Gastrocnemius medialis (tissue), 4 donors: ENCODE data around the gene FOXM1. TPM values are rescaled to one million over a fixed set of nuclear protein-coding genes. Genes with fewer than 3 reads are reported as not detected.

Experiments used
- ATAC-seq, 2 donors: fragments of 150-250 bp; one replicate each; pipeline ENCODE4 v1.9.1; 2016
- DNase-seq, 2 donors: peaks; one replicate each; pipeline ENCODE4 v3.0.0-alpha.2; 2019
- H3K27ac ChIP-seq, 4 donors: fragments of 200-600 bp; sonication (generic); 1 replicate in 1 of 4; 2 replicates in 3 of 4; pipeline ENCODE4 v1.5.1; 2016 to 2018; ENCODE audit warnings: mild to moderate bottlenecking in 2 of 4, moderate library complexity in 1 of 4
- H3K27me3 ChIP-seq, 3 donors: fragments of 200-600 bp; sonication (generic) in 2 of 3; 1 replicate in 1 of 3; 2 replicates in 2 of 3; pipeline versions ENCODE4 v1.5.1 to v1.6.0; 2016 to 2019; ENCODE audit warnings: mild to moderate bottlenecking in 1 of 3, moderate library complexity in 1 of 3
- H3K36me3 ChIP-seq, 2 donors: fragments of 200-600 bp; sonication (generic) in 1 of 2; one replicate each; pipeline ENCODE4 v1.5.1; 2017 to 2018
- H3K4me1 ChIP-seq, 2 donors: fragments of 200-600 bp; sonication (generic) in 1 of 2; one replicate each; pipeline ENCODE4 v1.5.1; 2016 to 2017; ENCODE audit warnings: mild to moderate bottlenecking in 2 of 2
- H3K4me3 ChIP-seq, 4 donors: fragments of 200-600 bp; sonication (generic) in 3 of 4; 1 replicate in 1 of 4; 2 replicates in 3 of 4; pipeline ENCODE4 v1.5.1; 2016 to 2019; ENCODE audit warnings: mild to moderate bottlenecking in 2 of 4
- H3K9me3 ChIP-seq, 3 donors: fragments of 200-600 bp; sonication (generic) in 2 of 3; 1 replicate in 1 of 3; 2 replicates in 2 of 3; pipeline ENCODE4 v1.5.1; 2016 to 2019
- CTCF ChIP-seq, 5 experiments: fragments of 450-650 bp in 3 of 5; fragments of 200-600 bp in 2 of 5; sonication (generic) in 2 of 5; IDR thresholded peaks in 4 of 5; conservative IDR thresholded peaks in 1 of 5; 1 replicate in 4 of 5; 2 replicates in 1 of 5; pipeline ENCODE4 v1.5.1; 2016 to 2019; ENCODE audit warnings: antibody characterized with exemption in 5 of 5, mild to moderate bottlenecking in 3 of 5, moderate library complexity in 3 of 5
- POLR2A ChIP-seq, 2 donors: fragments of 450-650 bp; IDR thresholded peaks; one replicate each; pipeline ENCODE4 v1.6.1; 2017; ENCODE audit warnings: antibody characterized with exemption in 2 of 2, mild to moderate bottlenecking in 2 of 2, moderate library complexity in 2 of 2
- in situ Hi-C, 4 donors: fragments of 200-750 bp; cut with MboI; loops; one replicate each; pipeline versions ENCODE4 v1.15.0 to v1.8.0; 2017; ENCODE audit warnings: low sequenced_read_pairs in 4 of 4
- intact Hi-C: fragments of 100-400 bp; cut with DNase I; formaldehyde crosslinking; loops from one replicate; pipeline ENCODE4 v1.15.1; 2023; ENCODE audit warnings: low total_unique reads
- total RNA-seq, 4 donors: library from RNA; depleted of rRNA; stranded (reverse); fragments of >200 nt; gene quantifications; one replicate each; pipeline versions ENCODE4 v1.1.0 to v1.2.3, GENCODE V29; 2016

Gene FOXM1
- total RNA-seq, 4 donors from 2014 or later, result 0.95 to 1.1 TPM; not detected in 2

DNA sequence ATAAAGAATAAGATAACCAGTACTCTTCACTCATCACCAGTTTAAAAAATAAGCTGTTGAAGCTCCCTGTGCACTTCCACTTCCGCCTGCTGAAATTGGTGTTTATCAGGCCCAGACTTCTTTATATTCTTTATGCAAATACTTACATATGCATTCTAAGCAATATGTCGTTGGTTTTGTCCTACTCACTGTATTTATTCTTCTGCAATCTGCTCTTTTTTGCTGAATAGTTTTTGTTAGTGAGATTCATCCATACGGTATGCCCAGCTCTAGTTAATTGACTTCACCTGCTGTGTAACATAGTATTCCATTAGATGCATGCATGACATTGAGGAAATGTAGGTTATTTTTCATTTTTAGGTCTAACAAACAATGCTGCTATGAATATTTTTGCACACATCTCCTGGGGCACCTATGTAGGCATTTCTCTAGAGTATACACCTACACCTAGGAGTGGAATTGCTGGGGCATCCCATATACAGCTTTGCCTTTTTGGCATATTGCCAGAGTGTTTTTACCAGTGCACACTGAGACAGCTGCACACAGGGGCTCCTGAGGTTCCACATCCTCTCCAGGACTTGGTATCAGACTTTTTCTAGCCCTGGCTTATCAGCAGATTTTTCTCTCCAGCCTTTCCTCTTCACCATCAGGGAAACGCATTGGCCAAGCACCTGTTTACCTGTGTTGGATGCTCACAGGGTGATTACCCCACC is 41.1 kb downstream of the FOXM1 start:
- no peak for DNase-seq
- ATAC-seq, result no peak
- in situ Hi-C loops, result no loop called here
- Histone ChIP-seq H3K9me3 (no peaks in the 10 kb centered on the region), H3K27ac (no peak overlapping the region), H3K4me3 (no peak overlapping the region), H3K4me1 (peaks cover 0 to 6% of the 10 kb centered on the region in 2 donors), H3K27me3 (peaks cover 0 to 4% (median 0%) of the 10 kb centered on the region in 3 donors), H3K36me3 (no peaks in the 10 kb centered on the region)
- TF ChIP-seq POLR2A (IDR thresholded peaks at IDR 0.05), result no peak
- TF ChIP-seq CTCF (IDR thresholded peaks at IDR 0.05 in 4 of 5, conservative IDR thresholded peaks at IDR 0.05 in 1 of 5), result no peak
- intact Hi-C loops, result no loop called here

GRCh38 chr12:2834581-2835491 is 42.1 kb downstream of the FOXM1 start, which contains the start of gene NRIP2:
Gene NRIP2, minus strand, starts transcription at chr12:2835035. Its CDS starts 52 bp downstream, at chr12:2834983.
- TF ChIP-seq POLR2A (IDR thresholded peaks at IDR 0.05) (no peak), CTCF (IDR thresholded peaks at IDR 0.05 in 4 of 5, conservative IDR thresholded peaks at IDR 0.05 in 1 of 5) (no peak)
- Histone ChIP-seq H3K36me3 (no peaks in the 10 kb centered on the region), H3K27me3 (peaks cover 0 to 4% (median 0%) of the 10 kb centered on the region in 3 donors), H3K4me3 (peak within 1 kb of the TSS in 2 of 4 donors; percentile 28 to 37), H3K4me1 (peaks cover 0 to 6% of the 10 kb centered on the region in 2 donors), H3K27ac (no peak within 1 kb of the TSS), H3K9me3 (no peaks in the 10 kb centered on the region)
- DNase-seq (no peak), ATAC-seq (peak in 1 of 2 donors; percentile 39)
- intact Hi-C loops (no loop called here), in situ Hi-C loops (no loop called here)

DNA sequence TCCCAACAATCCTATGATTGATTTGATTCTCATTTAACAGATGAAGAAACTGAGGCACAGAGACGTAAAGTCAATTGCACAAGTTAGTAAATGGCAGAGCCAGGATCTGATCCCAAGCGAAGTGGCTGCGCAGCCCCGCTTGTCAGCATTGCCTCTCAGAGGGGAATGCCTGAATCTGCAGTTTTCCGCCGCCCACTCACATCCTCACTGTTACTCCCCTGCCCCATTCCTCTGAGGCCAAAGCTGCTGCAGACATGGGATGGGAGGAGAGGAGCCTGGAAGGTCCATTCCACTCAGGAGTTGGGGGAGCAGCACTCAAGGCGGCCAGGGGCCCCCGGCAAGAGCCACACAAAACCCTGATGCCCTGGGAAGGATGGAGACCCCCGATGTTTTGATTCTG is 43.2 kb downstream of the FOXM1 start:
- Histone ChIP-seq H3K36me3 (peaks cover 0 to 2% of the 10 kb centered on the region in 2 donors), H3K27ac (no peak overlapping the region), H3K4me3 (no peak overlapping the region), H3K27me3 (peaks cover 0 to 4% (median 0%) of the 10 kb centered on the region in 3 donors), H3K9me3 (no peaks in the 10 kb centered on the region), H3K4me1 (peaks cover 0 to 6% of the 10 kb centered on the region in 2 donors)
- intact Hi-C loops, result no loop called here
- no peak for DNase-seq
- no peak for ATAC-seq
- in situ Hi-C loops, result no loop called here
- TF ChIP-seq CTCF (IDR thresholded peaks at IDR 0.05 in 4 of 5, conservative IDR thresholded peaks at IDR 0.05 in 1 of 5), result no peak
- TF ChIP-seq POLR2A (IDR thresholded peaks at IDR 0.05), result no peak

GRCh38 chr12:2833327-2833726 is 43.6 kb downstream of the FOXM1 start:
- H3K27ac ChIP-seq, result no peak overlapping the region
- H3K27me3 ChIP-seq, result peaks cover 0 to 4% (median 0%) of the 10 kb centered on the region in 3 donors
- TF ChIP-seq CTCF (IDR thresholded peaks at IDR 0.05 in 4 of 5, conservative IDR thresholded peaks at IDR 0.05 in 1 of 5), result no peak
- no peak for TF ChIP-seq POLR2A (IDR thresholded peaks at IDR 0.05)
- ATAC-seq (no peak), DNase-seq (no peak)
- no peaks in the 10 kb centered on the region for H3K9me3 ChIP-seq
- intact Hi-C loops (no loop called here), in situ Hi-C loops (no loop called here)
- H3K4me3 ChIP-seq, result no peak overlapping the region
- peaks cover 0 to 6% of the 10 kb centered on the region in 2 donors for H3K4me1 ChIP-seq
- peaks cover 0 to 7% of the 10 kb centered on the region in 2 donors for H3K36me3 ChIP-seq
